Liver (tissue), 9 donors: Measurements from ENCODE around the gene RPS2. TPM values are rescaled to one million over a fixed set of nuclear protein-coding genes. Genes with fewer than 3 reads are reported as not detected.

ENCODE experiments used
- DNase-seq: peaks from one replicate; pipeline ENCODE4 v3.0.0-alpha.2; 2017; ENCODE audit warnings: low spot score
- H3K27ac ChIP-seq, 2 donors: one replicate each; pipeline ENCODE4 v1.7.0; 2013; ENCODE audit warnings: inconsistent platforms in 2 of 2, low read length in 2 of 2, control low read depth in 1 of 2, low read depth in 1 of 2, mild to moderate bottlenecking in 1 of 2
- H3K27me3 ChIP-seq, 4 donors: one replicate each; pipeline versions ENCODE4 v1.6.1 to v1.7.0; 2013; ENCODE audit warnings: low read length in 3 of 4, inconsistent platforms in 1 of 4, mild to moderate bottlenecking in 1 of 4, moderate library complexity in 1 of 4; ENCODE audit not compliant: control insufficient read depth in 4 of 4, insufficient read depth in 4 of 4
- H3K36me3 ChIP-seq, 4 donors: one replicate each; pipeline versions ENCODE4 v1.6.1 to v1.7.0; 2013; ENCODE audit warnings: low read length in 3 of 4, mild to moderate bottlenecking in 3 of 4, low read depth in 1 of 4, moderate library complexity in 1 of 4; ENCODE audit not compliant: control insufficient read depth in 4 of 4, insufficient read depth in 3 of 4
- H3K4me1 ChIP-seq, 4 donors: one replicate each; pipeline versions ENCODE4 v1.6.1 to v1.7.0; 2013; ENCODE audit warnings: low read length in 3 of 4, mild to moderate bottlenecking in 3 of 4, moderate library complexity in 1 of 4; ENCODE audit not compliant: control insufficient read depth in 4 of 4, insufficient read depth in 4 of 4
- H3K4me3 ChIP-seq, 3 donors: one replicate each; pipeline versions ENCODE4 v1.6.1 to v1.7.0; 2013; ENCODE audit warnings: low read length in 3 of 3, control low read depth in 1 of 3, low read depth in 1 of 3, mild to moderate bottlenecking in 1 of 3
- H3K9ac ChIP-seq, 2 donors: one replicate each; pipeline ENCODE4 v1.7.0; 2013; ENCODE audit warnings: low read length in 2 of 2, mild to moderate bottlenecking in 2 of 2, moderate library complexity in 2 of 2, control low read depth in 1 of 2, low read depth in 1 of 2
- H3K9me3 ChIP-seq, 4 donors: one replicate each; pipeline versions ENCODE4 v1.6.1 to v1.7.0; 2013; ENCODE audit warnings: low read length in 3 of 4; ENCODE audit not compliant: control insufficient read depth in 4 of 4
- CTCF ChIP-seq: fragments of 150-350 bp; IDR thresholded peaks from 2 replicates; pipeline ENCODE4 v1.5.1; 2017; ENCODE audit warnings: improper control_type of control experiment, low read depth, low read length; ENCODE audit not compliant: missing input control
- EGR1 ChIP-seq, 2 donors: IDR thresholded peaks; 2 replicates each; pipeline ENCODE4 v1.6.1; 2016 to 2018; ENCODE audit warnings: antibody characterized with exemption in 2 of 2, low read depth in 2 of 2
- FOXA1 ChIP-seq: IDR thresholded peaks from 2 replicates; pipeline ENCODE4 v1.6.1; 2016; ENCODE audit warnings: antibody characterized with exemption
- GABPA ChIP-seq, 2 donors: IDR thresholded peaks in 1 of 2; conservative IDR thresholded peaks in 1 of 2; 2 replicates each; pipeline ENCODE4 v1.6.1; 2016; ENCODE audit warnings: antibody characterized with exemption in 2 of 2, mild to moderate bottlenecking in 1 of 2, moderate library complexity in 1 of 2
- HNF4A ChIP-seq, 2 donors: conservative IDR thresholded peaks; 2 replicates each; pipeline ENCODE4 v1.6.1; 2016; ENCODE audit warnings: antibody characterized with exemption in 2 of 2, mild to moderate bottlenecking in 2 of 2
- HNF4G ChIP-seq: IDR thresholded peaks from 2 replicates; pipeline ENCODE4 v1.6.1; 2016; ENCODE audit warnings: antibody characterized with exemption
- JUND ChIP-seq, 2 donors: IDR thresholded peaks; 2 replicates each; pipeline ENCODE4 v1.6.1; 2016; ENCODE audit warnings: antibody characterized with exemption in 2 of 2
- NR2F2 ChIP-seq: IDR thresholded peaks from 2 replicates; pipeline ENCODE4 v1.6.1; 2016; ENCODE audit warnings: antibody characterized with exemption
- RAD21 ChIP-seq, 2 donors: IDR thresholded peaks; 2 replicates each; pipeline ENCODE4 v1.6.1; 2016; ENCODE audit warnings: antibody characterized with exemption in 2 of 2, mild to moderate bottlenecking in 2 of 2
- REST ChIP-seq: IDR thresholded peaks from 2 replicates; pipeline ENCODE4 v1.6.1; 2016; ENCODE audit warnings: antibody characterized with exemption, mild to moderate bottlenecking
- RXRA ChIP-seq, 2 donors: IDR thresholded peaks; 2 replicates each; pipeline ENCODE4 v1.6.1; 2017 to 2018; ENCODE audit warnings: antibody characterized with exemption in 2 of 2, mild to moderate bottlenecking in 1 of 2
- SP1 ChIP-seq: IDR thresholded peaks from 2 replicates; pipeline ENCODE4 v1.6.1; 2018; ENCODE audit warnings: antibody characterized with exemption, mild to moderate bottlenecking
- TAF1 ChIP-seq: conservative IDR thresholded peaks from 2 replicates; pipeline ENCODE4 v1.6.1; 2016; ENCODE audit warnings: antibody characterized with exemption, mild to moderate bottlenecking
- YY1 ChIP-seq: IDR thresholded peaks from 2 replicates; pipeline ENCODE4 v1.6.1; 2016; ENCODE audit warnings: antibody characterized with exemption, mild to moderate bottlenecking
- ZBTB33 ChIP-seq: IDR thresholded peaks from 2 replicates; pipeline ENCODE4 v1.6.1; 2016; ENCODE audit warnings: antibody characterized with exemption
- WGBS: extraction: QIAGEN DNeasy Blood & Tissue Kit; methylation state at CpG from one replicate; pipeline ENCODE4 v1.1.7; 2013; 5-methylcytosine and 5-hydroxymethylcytosine counted together
- polyA plus RNA-seq, 2 donors: library from polyadenylated mRNA; stranded (reverse) in 1 of 2; unstranded in 1 of 2; fragments of 200-250 nt in 1 of 2; fragments of >200 nt in 1 of 2; fragmentation: Nextera tagmentation in 1 of 2; extraction: Ambion mirVana in 1 of 2; gene quantifications; one replicate each; pipeline versions ENCODE4 v1.2.1 to v1.2.3, GENCODE V29; 2013 to 2015
- total RNA-seq, 2 donors: library from RNA; depleted of rRNA; stranded (reverse); fragments of >200 nt; gene quantifications; one replicate each; pipeline ENCODE4 v1.2.3, GENCODE V29; 2014
- TF ChIP-seq, protein P1 (sequence below): IDR thresholded peaks from 2 replicates; pipeline ENCODE4 v1.6.1; 2016; ENCODE audit warnings: antibody characterized with exemption
- donor health status: healthy.
- donor health status: healthy.
- donor health status: healthy.
- donor health status: healthy.
- donor health status: healthy.

The RPS2 gene
- total and polyA plus RNA-seq, 4 donors: 524 to 1,440 (median 940) TPM

- Histone ChIP-seq H3K4me1 (peaks cover 7 to 26% (median 11%) of the 10 kb centered on the region in 4 donors), H3K27me3 (no peaks in the 10 kb centered on the region), H3K4me3 (no peak overlapping the region), H3K9me3 (no peaks in the 10 kb centered on the region), H3K36me3 (peaks cover 14 to 41% (median 16%) of the 10 kb centered on the region in 4 donors), H3K9ac (no peak overlapping the region), H3K27ac (no peak overlapping the region)
- WGBS: 94% methylated on average over 33 of the region's 33 CpGs
- TF ChIP-seq TAF1 (no peak), RAD21 (IDR thresholded peaks at IDR 0.05) (no peak), YY1 (no peak), JUND (IDR thresholded peaks at IDR 0.05) (no peak), HNF4A (conservative IDR thresholded peaks at IDR 0.05) (no peak), GABPA (IDR thresholded peaks at IDR 0.05 in 1 of 2, conservative IDR thresholded peaks at IDR 0.05 in 1 of 2) (no peak), CTCF (no peak), SP1 (no peak), RXRA (IDR thresholded peaks at IDR 0.05) (no peak), EGR1 (IDR thresholded peaks at IDR 0.05; ENCODE audit: low read depth in 2 of 2) (no peak), REST (no peak)
- TF ChIP-seq, protein P1, sequence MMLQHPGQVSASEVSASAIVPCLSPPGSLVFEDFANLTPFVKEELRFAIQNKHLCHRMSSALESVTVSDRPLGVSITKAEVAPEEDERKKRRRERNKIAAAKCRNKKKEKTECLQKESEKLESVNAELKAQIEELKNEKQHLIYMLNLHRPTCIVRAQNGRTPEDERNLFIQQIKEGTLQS: no peak
- no peak for DNase-seq
These were observed 12.6 kb upstream of the RPS2 start for GRCh38 chr16:1976951-1977874.

GRCh38 chr16:1976216-1976520 is 11.5 kb upstream of the RPS2 start:
- Histone ChIP-seq H3K27ac (no peak overlapping the region), H3K9ac (no peak overlapping the region), H3K9me3 (no peaks in the 10 kb centered on the region), H3K27me3 (no peaks in the 10 kb centered on the region), H3K4me3 (no peak overlapping the region), H3K4me1 (peaks cover 7 to 27% (median 13%) of the 10 kb centered on the region in 4 donors), H3K36me3 (peaks cover 14 to 41% (median 16%) of the 10 kb centered on the region in 4 donors)
- WGBS: 96% methylated on average over 8 of the region's 8 CpGs
- DNase-seq: no peak
- TF ChIP-seq, protein P1: no peak
- no peak for TF ChIP-seq NR2F2
- no peak for TF ChIP-seq RAD21 (IDR thresholded peaks at IDR 0.05)
- TF ChIP-seq SP1: no peak
- TF ChIP-seq ZBTB33: no peak
- no peak for TF ChIP-seq REST
- TF ChIP-seq EGR1 (IDR thresholded peaks at IDR 0.05; ENCODE audit: low read depth in 2 of 2): no peak
- TF ChIP-seq RXRA (IDR thresholded peaks at IDR 0.05): no peak
- no peak for TF ChIP-seq JUND (IDR thresholded peaks at IDR 0.05)
- no peak for TF ChIP-seq HNF4G
- TF ChIP-seq HNF4A (conservative IDR thresholded peaks at IDR 0.05): no peak
- no peak for TF ChIP-seq FOXA1
- no peak for TF ChIP-seq CTCF
